OCI-LY1 (cell line): ENCODE data around the gene MYO9A.

Experiments
- CTCF ChIP-seq: fragments of 200-600 bp; sonication (generic), shearing (Covaris generic); IDR thresholded peaks from 2 replicates; pipeline ENCODE4 v1.5.1; 2017; ENCODE audit warnings: mild to moderate bottlenecking, antibody characterized with exemption, low read length, moderate library complexity, mixed read lengths
- EZH2 ChIP-seq: fragments of 200-600 bp; sonication (generic), shearing (Covaris generic); IDR thresholded peaks from 2 replicates; pipeline ENCODE4 v1.8.0; 2017; ENCODE audit warnings: borderline replicate concordance, mixed run types, mild to moderate bottlenecking, antibody characterized with exemption, low read length, moderate library complexity, mixed read lengths

GRCh38 chr15:71817351-71817750 lies 300.6 kb downstream of the MYO9A start:
- TF ChIP-seq CTCF: no peak
- no peak for TF ChIP-seq EZH2
